H1 (cell line): ENCODE measurements around the gene MRPL52. TPM values are rescaled to one million over a fixed set of nuclear protein-coding genes. Genes with fewer than 3 reads are reported as not detected.

Source experiments
- CHD2 ChIP-seq: IDR thresholded peaks from 2 replicates; pipeline ENCODE4 v1.6.1; 2012; ENCODE audit warnings: low read length, improper control_type of control experiment
- CHD7 ChIP-seq: fragments of 300-600 bp; sonication (generic); IDR thresholded peaks from 2 replicates; pipeline ENCODE4 v1.7.1; 2012; ENCODE audit warnings: low read length, moderate library complexity, mild to moderate bottlenecking, inconsistent platforms; ENCODE audit not compliant: insufficient replicate concordance
- KDM4A ChIP-seq: IDR thresholded peaks from one replicate; pipeline ENCODE4 v1.7.1; 2012; ENCODE audit warnings: low read depth, mild to moderate bottlenecking, moderate library complexity, low read length, inconsistent platforms; ENCODE audit not compliant: severe bottlenecking
- polyA plus RNA-seq, 7 experiments: library from polyadenylated mRNA; depleted of rRNA in 3 of 7; stranded (reverse) in 5 of 7; unstranded in 2 of 7; fragments of >200 nt in 5 of 7; fragments of 200-250 nt in 2 of 7; gene quantifications; 1 replicate in 5 of 7; 2 replicates in 1 of 7; 4 replicates in 1 of 7; pipeline versions ENCODE4 v1.2.1 to v1.2.3, GENCODE V29; 2011 to 2013; ENCODE audit warnings: missing spikeins in 2 of 7, mixed read lengths in 2 of 7
- total RNA-seq: library from RNA; stranded (reverse); fragmentation: NEBNext Ultra II Directional; extraction: Animal tissue kit (Norgen Biotek cat#: 25700); gene quantifications from 2 replicates; pipeline ENCODE4 v1.2.1, GENCODE V29; 2021

Gene MRPL52
- total and polyA plus RNA-seq, 2 of the 8 experiments (the other 6 are each of a cell fraction or from before 2014, with no cell fraction given) = 70.5 to 176 TPM

- TF ChIP-seq CHD7 (no peak), CHD2 (no peak), KDM4A (no peak)
These were observed 4.9 kb upstream of the MRPL52 start (continued) for GRCh38 chr14:22824711-22825359.
